SIG-M5 (cell line): ENCODE data around the gene ABCB8.

Experiments
- DNase-seq: peaks from one replicate; lab custom pipeline; 2025; lab: John Stamatoyannopoulos, UW

ABCB8 gene

GRCh38 chr7:151074817-151075661 is 46.8 kb downstream of the ABCB8 start:
- DNase-seq, result no peak

DNA sequence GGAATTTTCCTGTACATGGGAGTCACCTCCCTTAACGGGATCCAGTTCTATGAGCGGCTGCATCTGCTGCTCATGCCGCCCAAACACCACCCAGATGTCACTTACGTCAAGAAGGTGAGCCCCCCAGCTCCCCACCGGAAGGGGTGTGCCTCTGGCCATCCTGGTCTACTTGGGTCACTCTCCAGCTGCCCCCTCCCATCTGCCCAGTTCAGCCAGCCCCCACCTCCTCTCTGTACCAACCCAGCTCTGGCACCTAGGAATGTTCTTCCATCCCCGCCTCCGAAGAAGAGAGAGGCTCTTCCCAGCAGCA is 47.4 kb downstream of the ABCB8 start:
- DNase-seq, result no peak

GRCh38 chr7:151075978-151076426 is 47.8 kb downstream of the ABCB8 start:
- no peak for DNase-seq

DNA sequence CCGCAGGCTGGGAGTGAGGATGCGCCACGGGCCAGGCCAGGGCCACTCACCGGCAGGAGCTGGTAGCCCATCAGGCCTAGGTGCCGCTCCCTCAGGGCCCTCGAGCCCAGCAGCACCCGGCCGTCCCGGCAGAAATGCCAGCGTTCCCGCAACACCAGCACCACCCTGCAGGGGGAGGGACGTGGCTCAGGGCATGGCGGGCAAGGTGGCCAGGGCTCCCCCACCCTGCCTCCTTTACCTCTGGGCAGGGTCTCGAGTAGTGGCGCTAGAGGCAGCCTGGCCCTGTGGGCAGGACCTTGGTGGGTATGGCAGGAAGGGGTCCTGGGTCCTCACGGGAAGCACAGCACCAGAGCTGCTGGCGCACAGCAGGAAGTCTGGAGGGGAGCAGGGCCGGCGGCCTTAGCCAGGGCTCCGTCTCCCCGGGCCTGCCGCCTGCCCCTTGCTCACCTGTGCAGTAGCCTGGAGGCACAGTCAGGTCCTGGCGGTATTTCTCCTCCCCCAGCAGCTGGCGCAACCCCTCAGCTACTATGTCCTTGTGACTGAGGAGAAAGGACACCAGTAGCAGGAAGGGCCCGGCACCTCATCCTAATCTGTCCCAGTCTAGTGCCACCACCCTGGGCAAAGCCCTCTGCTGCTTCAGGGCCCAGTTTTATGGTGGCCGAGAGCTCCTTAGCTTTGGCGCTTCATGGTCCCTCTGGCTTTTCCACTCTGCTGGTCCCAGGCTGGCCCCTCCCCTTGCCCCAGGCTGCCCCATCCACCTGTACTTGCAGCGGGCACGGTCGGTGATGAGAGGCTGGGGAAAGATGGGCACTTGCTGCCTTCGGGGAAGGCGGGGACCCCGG is 48.8 kb downstream of the ABCB8 start:
- DNase-seq, result no peak

DNA sequence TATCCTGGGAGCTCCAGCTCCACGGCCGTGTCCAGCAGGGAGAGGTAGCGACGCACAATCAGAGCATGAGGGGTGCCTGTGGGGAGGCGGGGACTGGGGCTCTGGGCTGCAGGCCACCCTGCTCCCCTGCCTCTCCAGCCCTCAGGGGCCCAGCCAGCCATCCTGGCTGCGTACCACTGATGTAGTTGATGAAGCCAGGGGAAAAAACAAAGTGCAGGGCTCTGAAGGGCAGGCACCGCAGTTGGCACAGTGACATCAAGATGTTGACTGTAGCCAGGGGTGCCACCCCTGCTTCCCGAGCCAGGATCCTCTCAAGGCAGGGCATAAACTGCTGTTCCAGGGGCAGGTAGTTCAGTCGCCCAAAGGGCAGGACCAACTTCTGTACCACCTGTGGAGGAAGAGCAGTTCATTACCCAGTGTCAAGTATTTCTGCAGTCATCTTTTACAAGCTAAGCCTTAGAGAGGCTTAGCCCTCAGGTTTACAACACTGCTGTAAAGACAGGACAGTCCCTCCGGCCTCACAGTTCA is 49.5 kb downstream of the ABCB8 start:
- no peak for DNase-seq

GRCh38 chr7:151078233-151079040 is 50.2 kb downstream of the ABCB8 start:
- no peak for DNase-seq

GRCh38 chr7:151079199-151079910 is 51.1 kb downstream of the ABCB8 start:
- DNase-seq, result no peak

GRCh38 chr7:151080067-151080521 is 51.8 kb downstream of the ABCB8 start:
- no peak for DNase-seq

- peak; percentile 13 for DNase-seq
These were observed 52.4 kb downstream of the ABCB8 start, which contains the start of gene FASTK for GRCh38 chr7:151080522-151081169. TSS of gene FASTK (minus strand) at chr7:151080809. CDS start at chr7:151080766, 43 bp downstream.

DNA sequence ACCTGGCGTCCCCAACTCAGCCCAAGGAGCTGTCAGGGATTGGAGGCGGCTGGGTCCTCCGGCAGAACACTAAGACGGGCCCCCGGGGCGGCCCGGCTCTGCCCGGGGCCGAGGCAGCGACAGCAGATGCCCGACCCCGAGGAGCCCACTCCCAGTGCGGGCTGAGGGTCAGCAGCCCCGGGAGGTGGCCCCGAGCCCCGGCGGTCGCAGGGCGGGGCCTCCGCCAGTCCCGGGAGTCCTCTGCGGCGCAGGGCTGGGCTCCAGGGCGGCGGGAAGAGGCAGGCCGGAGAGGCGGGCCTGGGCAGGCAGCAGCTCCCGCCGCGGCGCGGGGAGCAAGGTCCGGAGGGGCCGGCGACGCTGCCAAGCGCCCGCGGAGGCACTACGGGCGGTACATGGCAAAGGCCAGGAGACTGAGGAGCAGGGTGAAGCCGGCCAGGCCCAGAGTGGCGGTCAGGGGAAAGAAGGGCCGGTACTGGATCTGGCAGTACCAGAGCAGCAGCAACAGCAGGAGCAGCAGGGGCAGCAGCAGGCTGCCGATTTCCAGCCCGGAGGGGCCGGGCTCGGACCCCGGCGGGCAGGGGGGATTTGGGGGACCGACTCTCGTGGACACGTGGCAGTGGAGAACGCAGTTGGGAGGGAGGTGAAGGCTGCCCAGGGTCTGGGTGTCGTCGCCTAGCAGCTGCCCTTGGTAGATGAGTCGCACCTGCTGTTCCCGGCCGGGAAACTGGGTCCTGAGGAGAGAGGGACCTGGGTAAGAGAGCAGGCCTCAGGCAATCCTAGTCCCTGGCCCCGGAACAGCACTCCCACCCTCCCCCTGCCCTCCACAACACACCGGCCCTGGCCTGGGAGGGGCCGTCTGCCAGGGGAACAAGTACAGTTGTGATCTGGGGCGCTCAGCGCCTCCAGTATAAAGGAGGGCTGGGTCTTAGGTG is 53.2 kb downstream of the ABCB8 start:
- no peak for DNase-seq

DNA sequence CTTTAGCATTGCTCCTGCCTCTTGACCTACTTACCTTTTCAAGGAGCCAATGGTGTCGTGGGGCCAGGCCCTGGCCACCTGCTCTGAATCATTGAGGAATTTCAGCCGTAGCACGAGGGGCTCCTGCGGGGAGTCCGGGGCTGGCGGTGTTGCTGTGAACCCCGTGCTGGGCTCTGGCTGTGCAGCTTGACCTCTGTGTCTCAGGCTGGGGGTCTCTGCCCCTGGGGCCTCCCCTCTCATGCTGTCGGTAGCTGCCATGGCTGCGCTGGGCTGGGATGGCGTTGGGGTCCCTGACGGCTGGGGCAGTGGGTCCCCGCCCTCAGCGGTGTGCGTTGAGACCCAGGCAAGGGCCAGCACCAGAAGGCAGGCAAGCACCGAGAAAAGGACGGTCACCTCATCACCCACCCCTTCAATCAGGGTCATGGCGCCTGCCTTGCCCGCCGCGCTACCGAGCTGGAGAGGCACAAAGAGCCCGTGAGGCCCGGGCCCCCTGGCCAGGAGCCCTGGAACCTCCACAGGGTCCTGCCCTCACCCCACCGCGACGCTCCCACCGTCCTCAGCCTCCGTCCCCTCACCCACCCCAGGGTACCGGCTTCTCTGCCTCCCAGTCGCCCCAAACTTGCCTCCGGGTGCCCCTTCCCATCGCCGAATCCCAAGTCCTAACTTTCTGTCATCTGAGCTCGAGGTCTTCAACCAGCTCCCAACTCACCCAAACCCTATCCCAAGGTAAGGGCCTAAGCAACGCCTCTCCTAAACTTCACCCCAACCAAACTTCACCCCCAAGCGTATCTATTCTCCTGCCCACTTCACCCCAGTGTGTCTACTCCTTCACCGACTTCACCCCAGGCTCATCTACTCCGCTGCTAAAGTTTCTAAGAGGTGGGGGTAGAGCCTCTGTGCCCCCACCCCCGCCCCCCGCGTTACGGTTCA is 54.2 kb downstream of the ABCB8 start:
- no peak for DNase-seq

- DNase-seq, result no peak
These were observed 55.0 kb downstream of the ABCB8 start, which contains the start of gene TMUB1 for GRCh38 chr7:151083071-151083823. TSS of gene TMUB1 (minus strand) at chr7:151083493. CDS start at chr7:151082563, 930 bp downstream.

- DNase-seq, result no peak
These were observed 55.5 kb downstream of the ABCB8 start for GRCh38 chr7:151083824-151084160.

- no peak for DNase-seq
These were observed 57.1 kb downstream of the ABCB8 start for GRCh38 chr7:151085329-151085690.

DNA sequence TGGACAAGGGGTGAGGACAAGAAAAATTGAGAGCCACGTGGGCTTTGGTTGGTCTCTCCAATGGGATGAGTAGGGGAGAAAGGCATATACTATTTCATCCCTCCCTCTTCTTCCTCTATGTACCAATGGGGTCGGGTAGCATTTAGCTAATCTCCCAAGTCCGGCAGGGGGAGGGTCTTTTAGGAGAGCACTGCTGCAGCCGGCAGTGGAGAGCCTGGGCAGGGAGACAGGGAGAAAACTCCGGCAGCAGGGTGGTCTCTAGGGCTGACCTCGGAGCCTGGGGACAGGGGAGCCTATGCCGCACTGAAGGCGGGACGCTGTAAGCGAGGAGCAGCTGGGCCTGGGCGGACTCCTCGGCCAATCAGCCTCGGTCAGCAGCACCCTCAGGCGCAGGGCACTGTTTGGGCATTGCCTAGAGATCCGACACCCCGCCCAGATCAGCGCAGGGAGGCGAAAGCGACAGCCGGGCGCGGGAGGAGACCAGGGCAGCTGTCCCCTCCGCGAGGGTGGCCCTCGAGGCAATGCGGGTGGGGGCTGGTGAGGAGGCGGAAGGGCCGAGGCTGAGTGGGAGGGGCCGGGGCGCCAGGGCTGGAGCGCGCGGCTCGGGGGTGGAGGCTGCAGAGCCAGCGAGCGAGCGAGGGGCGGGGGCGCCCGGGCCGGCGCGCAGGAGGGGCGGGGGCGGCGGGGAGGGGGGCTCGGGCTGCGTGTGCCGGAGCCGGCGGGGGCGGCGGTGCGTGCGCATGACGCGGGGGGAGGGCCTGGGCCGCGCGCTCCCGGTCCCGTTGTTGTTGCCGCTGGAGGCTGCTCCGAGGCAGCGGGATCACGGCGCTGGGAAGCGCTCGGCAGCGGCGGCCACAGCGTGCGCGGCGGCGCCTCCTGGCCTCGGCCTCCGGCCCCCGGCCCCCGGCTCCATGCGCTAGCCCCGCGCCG is 57.7 kb downstream of the ABCB8 start, which contains the start of gene AGAP3:
AGAP3 (plus strand) TSS at position 785 of the 930 bp plus-strand sequence. CDS start 267 bp downstream, outside the sequence.
- DNase-seq, result no peak

DNA sequence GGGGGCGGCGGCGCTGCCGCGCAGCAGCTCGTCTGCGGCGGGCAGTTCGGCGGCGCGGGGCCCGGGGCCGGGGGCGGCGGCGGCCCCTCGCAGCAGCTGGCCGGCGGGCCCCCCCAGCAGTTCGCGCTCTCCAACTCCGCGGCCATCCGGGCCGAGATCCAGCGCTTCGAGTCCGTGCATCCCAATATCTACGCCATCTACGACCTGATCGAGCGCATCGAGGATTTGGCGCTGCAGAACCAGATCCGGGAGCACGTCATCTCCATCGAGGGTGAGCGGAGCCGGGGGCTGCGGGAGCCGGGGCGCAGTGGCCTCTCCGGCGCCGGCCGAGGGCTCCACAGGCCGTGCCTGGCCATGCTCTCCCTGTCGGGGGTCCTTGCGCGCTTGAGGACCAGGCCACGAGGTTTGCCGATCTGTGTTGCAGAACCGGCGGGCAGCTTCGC is 58.6 kb downstream of the ABCB8 start:
- DNase-seq, result no peak
